HS-5 (cell line): ENCODE measurements around the gene FNDC5.

ENCODE experiments used
- DNase-seq: peaks from one replicate; pipeline ENCODE4 v3.0.0-alpha.2; 2012; ENCODE audit warnings: low read depth

The FNDC5 gene

DNA sequence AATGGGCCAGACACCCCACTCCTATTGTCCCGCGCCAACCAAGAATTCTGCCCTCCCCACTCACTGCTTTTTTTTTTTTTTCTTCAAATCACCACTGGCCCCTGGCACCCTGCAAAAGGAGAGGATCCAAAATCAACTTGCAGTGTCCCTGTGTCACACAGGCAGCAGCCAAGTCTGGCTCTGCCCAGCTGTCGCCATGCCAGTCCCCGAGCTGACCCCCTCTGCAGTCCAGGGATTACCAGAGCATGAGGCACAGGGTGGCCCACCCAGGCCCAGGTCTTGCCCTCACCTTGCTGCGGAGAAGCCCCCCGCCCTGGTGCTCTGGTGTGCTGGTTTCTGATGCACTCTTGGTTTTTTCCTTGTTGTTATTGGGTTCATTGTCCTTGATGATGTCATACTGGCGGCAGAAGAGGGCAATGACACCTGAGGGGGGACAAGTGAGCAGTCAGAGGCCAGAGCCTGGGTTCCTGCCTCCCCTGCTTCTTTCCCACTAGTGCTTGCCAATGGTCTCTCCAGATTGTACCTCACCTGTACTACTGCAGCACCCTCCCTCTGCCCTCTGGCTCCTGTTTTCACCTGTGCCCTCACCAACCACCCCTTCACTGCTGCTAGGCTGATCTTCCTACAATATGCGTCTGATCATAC, 6.2 kb downstream of the FNDC5 start:
- no peak for DNase-seq

DNA sequence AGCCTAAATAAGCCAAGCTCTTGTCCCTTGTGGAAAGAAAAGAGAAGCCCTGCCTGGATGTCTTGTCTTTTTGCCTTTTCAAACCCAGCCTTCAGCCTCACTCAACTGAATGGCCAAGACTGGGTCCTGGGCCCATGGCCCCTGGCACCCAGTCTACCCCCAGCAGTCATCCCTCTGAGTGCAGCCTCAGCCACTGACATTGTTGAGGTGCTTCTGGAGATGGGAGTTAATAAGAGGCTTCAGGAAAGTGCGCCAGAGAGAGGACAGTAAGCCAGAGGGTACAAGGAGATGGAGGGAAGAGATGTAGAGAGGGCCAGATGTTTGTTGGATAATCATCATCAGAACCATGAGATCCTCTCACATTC, 6.8 kb downstream of the FNDC5 start:
- no peak for DNase-seq

DNA sequence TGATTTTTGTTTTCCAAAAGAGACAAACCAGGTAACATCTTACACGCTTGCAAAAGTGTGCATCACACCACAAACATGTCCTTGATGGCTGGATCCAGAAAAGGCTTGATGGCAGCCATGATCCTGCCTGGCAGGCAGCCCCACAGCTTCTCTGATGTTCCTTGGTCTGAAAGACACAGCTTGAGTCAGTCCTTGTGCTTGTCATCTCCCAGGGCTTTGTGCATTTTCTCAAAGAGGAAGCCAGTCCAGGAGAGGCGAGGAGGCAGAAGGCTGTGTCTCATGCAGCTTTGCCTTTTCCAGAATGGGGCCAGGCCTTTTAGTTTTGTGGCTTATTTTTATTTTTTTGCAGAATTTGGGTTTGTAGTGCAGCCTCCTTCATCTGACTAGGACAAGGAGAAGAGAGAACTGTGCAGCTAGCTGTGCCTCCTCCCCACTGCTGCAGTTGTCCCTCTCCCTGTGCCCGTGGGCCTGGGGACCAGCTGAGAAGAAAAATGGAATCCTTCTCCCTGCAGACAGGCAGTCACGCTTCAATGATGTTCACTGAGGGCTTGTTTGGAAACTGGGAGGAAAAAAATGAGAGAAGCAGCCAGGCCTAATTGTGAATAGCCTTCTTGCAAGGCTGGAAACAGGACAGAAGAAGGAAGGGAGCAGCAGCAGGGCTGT, 7.4 kb downstream of the FNDC5 start:
- DNase-seq = no peak

DNA sequence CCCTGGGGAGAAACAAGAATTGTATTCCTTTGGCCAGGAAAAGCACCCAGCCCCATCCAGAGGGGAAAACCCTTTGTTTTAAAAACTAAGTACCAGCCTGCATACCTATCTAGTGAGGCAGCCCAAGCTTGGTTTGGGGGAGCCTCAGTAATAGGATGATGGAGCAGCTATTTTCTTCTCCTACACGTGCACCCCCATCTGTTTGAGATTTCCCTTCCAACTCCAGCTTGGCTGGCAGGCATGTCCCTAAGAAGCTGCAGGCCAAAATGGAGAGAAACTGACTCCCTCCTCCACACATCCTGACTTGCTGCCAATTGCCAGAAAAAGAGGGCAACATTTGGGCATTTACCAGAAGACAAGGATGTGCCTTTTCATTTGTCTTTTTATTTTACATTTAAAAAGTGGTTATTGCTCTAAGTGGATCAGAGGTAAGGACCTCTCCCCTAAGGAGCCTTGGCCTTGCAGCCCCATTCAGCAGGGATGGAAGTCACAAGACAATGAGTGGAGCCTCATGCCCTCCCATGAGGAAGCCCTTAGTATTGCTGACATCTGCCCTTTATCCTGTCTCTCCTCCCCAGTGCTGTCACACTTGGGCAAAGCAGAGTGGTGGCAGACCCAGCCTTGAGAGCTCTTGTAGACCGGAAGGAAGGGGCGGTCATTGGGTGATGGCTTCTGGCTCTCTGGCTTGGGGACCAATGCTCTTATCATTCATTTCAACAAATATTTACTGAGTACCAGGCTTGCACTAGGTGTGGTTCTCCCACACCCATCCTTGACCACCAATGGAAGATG, 8.6 kb downstream of the FNDC5 start:
- DNase-seq = peak; percentile 34

DNA sequence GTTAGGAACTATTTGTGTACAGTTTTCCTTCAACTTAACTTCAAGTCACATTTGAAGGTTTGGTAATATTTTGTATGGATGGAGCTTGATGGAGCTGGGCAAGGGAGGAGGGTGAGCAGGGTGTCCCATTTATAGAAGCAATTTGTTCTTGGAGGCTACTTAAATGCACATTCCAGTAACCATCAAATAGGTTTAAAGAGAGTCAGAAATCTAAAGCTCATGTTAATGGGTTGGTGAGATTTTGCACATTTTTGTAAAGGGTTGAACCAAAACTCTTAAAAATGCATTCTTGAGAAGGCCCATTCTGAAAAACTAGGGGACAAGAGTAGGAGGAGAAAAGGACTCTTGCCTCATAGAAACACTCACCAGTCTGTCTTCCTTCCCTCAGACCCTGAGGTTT, 10.1 kb downstream of the FNDC5 start:
- DNase-seq = no peak

DNA sequence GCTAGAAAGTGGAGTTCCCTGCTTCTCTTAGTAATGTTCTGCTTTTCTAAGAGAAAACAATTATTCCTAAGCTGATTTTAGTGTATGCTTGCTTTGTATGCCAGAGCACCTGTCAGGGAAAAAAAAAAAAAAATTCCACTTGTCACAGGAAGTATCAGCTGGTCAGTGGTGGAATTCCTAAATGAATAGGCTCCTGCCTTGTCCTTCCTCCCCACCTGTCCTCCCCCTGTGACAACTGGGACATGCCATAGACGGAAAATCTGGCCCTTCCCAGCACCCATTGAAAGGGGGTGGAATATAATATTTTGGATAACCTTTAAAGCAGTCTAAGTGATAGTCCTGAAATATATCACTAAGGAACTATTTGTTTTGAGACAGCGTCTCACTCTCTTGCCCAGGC, 10.8 kb downstream of the FNDC5 start:
- DNase-seq = no peak

DNA sequence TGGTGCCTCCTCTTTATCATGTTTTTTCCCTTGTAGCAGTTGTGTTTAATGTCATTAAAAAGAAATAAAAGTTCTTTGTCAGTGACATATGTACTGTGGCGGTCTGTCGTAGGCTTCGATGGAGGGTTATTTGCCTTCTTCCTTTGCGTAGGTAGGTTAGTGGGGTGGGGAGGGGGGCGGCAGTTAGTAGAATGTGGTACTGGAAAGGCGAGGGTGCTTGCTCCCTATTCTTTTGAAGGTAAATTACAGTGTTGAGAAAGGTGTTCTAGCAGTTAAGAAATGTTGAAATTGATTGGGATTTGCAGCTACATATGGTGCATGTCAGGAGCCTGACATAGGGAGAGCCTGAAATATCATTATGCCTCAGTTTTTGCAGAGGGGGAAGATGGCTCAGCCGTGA, 11.9 kb downstream of the FNDC5 start:
- no peak for DNase-seq

DNA sequence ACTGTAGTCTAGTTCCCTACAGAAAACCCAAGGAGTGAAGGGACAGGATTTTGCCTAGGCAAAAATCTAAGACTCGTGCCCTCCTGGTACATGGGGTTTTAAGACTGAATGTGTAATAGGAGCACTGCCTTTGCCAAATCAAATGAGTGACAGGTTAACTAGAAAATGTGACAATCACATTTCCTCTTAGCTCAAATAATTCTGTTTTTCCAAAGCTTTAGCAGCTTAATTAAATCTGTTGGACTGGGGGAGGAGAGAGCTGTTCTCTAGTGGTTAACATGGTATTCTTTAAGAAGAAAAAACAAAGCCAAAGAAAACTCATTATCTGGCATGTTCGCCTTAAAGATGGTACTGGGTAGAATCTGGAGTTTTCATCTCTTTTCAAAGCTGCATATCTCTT, 12.6 kb downstream of the FNDC5 start:
- DNase-seq = no peak

DNA sequence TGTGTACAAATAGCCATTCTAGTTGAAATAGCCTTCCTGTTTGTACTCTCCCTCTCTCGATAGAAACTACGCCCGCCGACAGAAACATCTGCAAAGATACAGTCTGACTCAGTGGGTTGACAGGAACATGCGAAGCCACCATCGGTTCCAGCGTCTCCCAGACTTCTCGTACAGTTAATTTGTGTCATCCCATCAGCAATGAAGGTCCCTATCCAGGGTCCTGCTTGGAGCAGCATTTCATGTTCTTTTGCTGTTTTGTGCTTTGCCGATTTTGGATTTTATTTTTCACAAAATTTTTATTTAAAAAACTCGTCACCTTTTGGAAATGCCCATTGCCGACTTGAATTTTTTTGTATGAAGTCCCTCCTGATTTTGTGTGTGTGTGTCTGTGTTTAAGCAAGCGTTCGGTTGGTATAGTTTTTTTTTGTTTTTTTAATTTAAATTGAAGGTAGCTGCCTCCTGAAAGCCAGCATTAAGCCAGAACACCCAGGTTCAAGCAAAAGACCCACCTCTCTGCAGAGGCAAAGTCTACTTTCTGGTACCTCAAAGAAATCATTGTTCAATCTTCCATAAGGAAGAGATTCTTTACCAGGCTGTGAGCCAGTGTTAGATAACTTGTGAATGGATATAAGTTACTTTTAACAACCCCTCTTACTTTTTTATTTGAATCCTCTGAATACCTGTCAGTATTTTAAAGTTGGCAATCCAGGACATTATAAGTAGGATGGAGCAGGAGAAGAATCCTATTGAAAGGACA, 14.7 kb downstream of the FNDC5 start:
- DNase-seq = no peak

DNA sequence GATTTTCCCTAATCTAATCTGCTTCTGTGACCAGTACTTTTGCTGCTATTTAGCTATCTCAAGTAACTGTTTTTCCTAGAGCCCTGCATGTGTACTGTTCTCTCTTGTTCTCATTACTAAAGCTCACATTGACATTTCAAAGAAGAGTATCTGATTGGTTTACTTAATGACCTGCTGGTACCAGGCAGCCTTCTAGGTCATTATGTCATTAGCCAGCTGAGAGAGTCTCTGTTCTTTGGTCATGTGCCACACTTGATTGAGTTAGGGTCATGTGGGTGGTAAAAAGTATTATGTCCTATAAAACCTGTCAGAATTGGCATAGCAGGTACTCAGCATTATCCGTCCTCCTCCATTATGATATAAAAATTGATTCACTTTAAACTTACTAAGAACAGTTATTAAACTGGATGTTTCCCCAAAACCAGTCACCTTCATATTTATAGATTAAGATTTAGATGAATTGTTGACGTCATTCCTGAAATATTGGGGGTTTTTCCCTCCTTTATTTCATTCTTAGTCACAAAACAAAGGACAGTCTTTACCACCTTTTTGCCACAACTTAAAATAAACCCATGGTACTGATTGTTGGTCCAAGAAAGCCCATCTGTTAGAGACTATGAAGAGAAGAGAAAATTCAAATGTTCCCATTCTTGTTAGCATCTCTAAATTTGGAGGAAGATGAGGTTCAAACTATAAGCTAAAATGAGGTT, 22.2 kb downstream of the FNDC5 start:
- no peak for DNase-seq

DNA sequence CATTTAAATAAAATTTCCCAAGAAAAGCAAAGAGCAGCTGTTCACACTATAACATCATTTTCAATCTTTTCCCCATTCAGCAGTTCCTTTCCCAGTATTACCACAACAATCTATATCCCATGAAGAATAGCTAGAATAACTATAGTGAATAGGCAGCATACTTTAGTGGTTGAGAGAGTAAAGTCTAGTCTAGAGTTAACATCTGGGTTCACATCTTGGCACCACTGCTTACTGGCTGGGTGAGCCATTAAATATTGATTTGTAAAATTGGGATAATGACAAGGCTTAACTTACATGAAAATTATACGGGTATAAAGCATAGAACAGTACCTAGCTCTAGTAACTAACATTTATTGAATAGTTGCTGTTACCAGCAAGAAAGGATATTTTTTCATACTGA, 38.8 kb downstream of the FNDC5 start:
- no peak for DNase-seq

DNA sequence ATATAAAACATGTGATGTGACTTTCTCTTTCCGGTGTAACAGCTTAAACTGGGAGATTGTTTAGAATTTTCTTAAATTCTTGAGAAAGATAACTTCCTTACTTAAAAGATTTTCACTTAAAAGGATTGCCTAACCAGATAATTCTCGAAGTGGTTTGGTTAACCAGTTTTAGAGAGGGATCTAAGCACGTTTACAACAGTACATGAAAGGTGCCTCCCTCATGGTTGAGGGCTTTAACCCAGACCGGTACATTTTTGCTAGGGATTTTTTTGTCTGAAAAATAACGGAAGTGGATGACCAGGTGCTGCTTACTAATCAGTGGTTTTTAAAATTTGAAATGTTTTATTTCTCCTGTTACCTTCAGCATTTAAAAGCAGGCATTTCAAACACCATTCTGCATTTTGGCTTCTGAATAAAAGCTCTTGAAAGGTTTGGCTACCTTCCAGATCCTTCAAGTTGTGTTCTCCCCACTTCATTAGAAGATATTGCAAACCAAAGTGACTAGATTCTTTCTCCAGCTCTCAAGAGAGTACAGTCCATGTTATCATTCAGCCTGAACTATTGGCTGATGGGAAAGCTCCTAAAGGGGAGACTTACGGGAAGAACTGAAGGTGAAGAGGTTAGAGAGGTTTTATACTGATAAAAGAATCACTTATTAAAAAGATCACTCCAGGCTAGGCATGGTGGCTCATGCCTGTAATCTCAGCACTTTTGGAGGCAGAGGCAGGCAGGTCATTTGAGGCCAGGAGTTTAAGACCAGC, 40.4 kb downstream of the FNDC5 start:
- no peak for DNase-seq

DNA sequence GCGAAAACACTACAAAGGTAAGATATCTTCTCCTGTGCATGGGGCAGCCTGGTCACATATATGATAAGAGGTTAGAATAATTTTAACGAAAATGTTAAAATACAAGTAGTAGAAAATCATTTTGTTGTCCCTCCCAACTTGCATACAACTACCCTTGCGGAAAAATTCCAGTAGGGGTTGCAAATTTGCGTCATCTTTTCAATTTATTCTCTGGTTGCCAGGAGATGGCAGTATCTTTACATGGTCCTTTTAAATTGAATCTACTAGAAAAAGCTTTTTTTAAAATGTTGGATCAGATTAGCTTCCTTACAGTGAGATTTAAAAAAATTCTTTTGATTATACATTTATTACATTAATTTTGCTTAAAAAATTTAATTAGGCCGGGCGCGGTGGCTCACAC, 42.4 kb downstream of the FNDC5 start:
- DNase-seq = no peak

DNA sequence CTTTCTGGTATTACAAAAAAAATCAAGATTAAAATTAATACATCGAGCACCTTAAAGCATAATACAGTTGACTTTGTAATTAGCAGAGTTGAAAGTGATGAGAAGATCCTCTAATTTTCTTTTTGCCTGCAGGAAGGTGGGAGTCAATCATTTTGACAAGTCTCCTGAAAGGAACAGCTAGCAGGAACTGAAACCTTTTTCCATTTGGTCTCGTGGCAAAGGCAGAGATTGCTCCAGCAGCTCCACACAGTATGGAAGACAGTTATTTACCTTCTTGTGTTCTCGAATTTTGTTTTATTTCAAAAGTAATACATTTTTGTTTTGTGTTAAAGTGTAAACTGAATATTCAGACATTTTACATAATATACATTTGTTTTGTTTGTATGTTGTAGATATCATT, 45.5 kb downstream of the FNDC5 start:
- no peak for DNase-seq

DNA sequence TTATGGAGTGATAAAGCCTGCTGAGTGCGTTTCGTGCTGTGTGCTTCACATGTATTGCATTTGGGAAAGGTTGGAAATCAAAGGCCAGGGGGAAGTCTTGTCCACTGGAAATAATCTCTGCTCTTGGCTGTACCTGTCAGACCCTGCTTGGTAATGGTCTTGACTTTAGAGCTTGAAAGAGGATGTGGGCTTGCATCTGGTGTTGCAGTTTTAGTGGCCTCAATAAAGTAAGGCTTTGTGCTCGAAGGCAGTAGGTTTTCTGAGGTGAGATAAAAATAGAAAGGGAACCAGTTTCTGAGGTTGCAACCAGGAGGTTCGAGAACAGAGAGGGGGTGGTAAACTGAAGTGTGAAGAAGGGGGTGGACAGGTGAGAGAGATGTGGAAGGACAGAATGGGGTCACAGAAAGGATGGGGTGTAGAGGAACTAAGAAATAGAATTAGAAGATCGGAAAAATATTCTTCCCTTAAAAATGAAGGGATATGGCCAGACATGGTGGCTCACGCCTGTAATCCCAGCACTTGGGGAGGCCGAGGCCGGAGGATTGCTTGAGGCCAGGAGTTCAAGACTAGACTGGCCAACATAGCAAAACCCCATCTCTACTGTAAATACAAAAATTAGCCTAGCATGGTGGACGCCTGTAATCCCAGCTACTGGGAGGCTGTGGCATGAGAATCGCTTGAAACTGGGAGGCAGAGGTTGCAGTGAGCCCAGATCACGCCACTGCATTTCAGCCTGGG, 51.7 kb downstream of the FNDC5 start:
- DNase-seq = no peak

DNA sequence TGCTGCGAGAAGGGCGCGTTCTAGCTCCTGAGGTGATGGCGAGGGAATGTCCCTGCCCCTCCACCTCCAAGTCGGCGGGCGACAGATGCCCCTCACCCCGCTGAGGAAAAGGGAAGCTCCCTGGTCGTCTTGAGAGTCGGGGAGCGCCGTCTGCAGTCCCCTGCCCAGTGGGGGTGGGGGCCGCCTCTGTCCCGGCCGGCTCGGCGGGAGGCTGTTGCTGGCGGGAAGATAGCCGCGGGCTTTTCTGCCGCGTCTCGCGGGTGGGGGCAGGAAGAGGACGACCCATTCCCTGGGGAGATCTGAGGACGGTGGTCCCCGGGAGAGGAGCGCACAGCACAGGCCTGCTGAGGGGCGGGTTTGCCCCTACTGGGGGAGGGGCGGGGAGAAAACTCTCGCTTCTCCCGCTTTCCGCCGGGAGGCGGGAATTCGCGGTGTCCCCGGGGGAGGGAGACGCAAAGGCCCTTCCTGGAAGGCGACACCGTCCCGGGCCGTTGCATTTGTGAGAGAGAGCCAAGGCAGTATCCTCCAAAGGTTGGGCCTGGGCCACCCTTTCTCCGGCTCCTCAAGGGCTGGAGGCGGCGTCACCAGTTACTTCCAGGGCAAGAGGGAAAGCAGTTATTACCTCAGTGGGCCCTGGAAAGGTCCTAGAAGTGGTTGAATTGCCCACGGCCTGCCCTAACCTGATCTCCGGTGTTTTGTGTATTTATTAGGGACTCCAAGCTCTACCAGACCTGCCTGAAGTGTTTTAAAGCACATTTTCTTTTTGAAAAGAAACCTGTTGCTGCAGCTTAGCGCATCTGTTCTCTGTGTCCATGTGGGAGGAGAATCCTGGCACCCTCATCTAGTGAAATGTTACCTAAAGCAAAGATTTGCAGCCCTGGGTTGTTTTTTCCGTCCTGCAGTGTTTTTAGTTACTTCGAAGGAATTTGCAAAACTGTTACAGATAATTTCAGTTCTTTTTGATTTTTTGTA, 52.6 kb downstream of the FNDC5 start:
- peak; percentile 26 for DNase-seq

DNA sequence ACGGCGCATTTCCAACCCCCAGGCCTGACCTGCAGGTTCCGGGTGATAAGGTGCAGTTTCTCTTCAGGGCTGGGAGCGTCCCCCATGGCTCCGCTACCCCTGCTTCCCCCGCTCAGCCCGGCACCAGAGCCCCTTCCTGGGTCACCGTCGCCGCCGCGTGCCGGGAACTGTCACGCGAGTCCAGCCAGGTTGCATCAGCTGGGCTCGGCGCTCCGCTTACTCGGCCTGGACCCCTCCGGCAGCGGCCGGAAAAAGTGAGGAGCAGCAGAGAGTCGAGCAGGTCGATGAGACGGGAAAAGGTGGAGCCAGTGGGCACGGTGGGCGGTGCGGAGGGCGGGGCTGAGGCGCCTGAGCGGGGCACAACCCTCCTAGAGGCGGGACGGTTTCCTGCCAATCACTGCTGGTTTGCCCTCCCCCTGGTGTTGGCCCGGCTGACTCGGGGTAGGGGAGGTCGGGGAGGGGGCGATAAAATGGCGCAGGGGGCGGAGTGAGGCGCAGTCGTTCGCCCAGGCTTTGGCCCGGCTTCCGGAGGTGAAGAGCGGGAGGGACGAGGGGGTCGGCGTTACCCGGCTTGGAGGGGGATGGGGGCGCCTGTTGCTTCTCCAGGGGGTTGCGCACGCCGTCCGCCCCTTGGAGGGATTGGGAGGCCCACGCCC, 53.4 kb downstream of the FNDC5 start, which contains the start of the genes S100PBP and YARS1:
S100PBP (plus strand) TSS at position 495 of the 656 bp plus-strand sequence. CDS start 8,447 bp downstream, outside the sequence.
YARS1 (minus strand) TSS at position 200 of the 656 bp plus-strand sequence; CDS start at position 86, 114 bp downstream.
- DNase-seq = peak; percentile 87

DNA sequence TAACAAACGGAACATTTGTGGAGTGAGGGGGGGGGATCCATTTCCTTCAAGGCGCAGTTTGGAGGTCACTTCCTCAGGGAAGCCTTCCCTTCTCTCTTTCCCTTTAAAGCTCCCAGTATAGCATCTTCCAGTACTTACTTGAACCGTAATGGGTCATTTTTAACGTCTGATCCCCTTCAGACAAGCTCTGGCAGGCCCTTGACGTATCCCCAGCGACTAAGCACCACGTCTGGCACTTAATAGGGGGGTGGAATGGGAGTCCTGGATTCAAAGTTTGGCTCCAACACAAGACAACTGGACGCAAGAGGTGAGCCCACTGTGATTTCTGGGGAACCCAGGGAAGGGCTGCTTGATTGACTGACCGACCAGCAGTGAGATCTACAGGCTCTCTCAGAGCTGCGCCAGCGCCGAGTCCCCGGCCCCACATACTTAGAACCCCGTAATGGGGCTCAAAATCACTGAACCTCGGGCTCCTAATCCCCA, 54.0 kb downstream of the FNDC5 start:
- DNase-seq = peak; percentile 28
